ENCODE measurements around the gene CRYBG2.

The CRYBG2 gene

GRCh38 chr1:26275580-26276431 lies 78.1 kb downstream of the CRYBG2 start:
- no peaks in the 10 kb centered on the region for H3K9me2 ChIP-seq (replicated peaks; ENCODE audit: insufficient read depth, low read length)
- H3K9me3 ChIP-seq (replicated peaks; ENCODE audit: insufficient read depth, low read length) = no peaks in the 10 kb centered on the region
- H3K79me2 ChIP-seq (ENCODE audit: low read length) = peaks cover 15% of the 10 kb centered on the region
- no peak overlapping the region for H2AFZ ChIP-seq (ENCODE audit: low read length)
- H3K27ac ChIP-seq (ENCODE audit: low read length) = peak overlapping the region; percentile 16; the same call in 1 of the 2 replicates
- H3K4me1 ChIP-seq (ENCODE audit: low read length) = peaks cover 16% of the 10 kb centered on the region
- no peaks in the 10 kb centered on the region for H4K20me1 ChIP-seq (ENCODE audit: insufficient read depth, low read length)
- no peak overlapping the region for H3K4me2 ChIP-seq (ENCODE audit: low read depth, low read length)
- H3F3A ChIP-seq (ENCODE audit: insufficient read depth, low read length) = peaks cover 23% of the 10 kb centered on the region
- TF ChIP-seq CTCF (IDR thresholded peaks at IDR 0.05; ENCODE audit: low read length) (peak; percentile 84), EZH2 (optimal IDR thresholded peaks at IDR 0.05; ENCODE audit: low read depth, low read length) (no peak)
- DNase-seq = peak; percentile 74
- H3K9ac ChIP-seq (ENCODE audit: low read length) = no peak overlapping the region
- H3K27me3 ChIP-seq (replicated peaks; ENCODE audit: insufficient read depth, low read length) = no peaks in the 10 kb centered on the region
- peaks cover 14% of the 10 kb centered on the region for H3K36me3 ChIP-seq (replicated peaks; ENCODE audit: insufficient read depth, low read length)
- H3K4me3 ChIP-seq (ENCODE audit: low read length) = no peak overlapping the region

- Histone ChIP-seq H2AFZ (ENCODE audit: low read length) (no peak overlapping the region), H3F3A (ENCODE audit: insufficient read depth, low read length) (peaks cover 23% of the 10 kb centered on the region), H3K9ac (ENCODE audit: low read length) (no peak overlapping the region), H3K27ac (ENCODE audit: low read length) (no peak overlapping the region), H3K9me3 (replicated peaks; ENCODE audit: insufficient read depth, low read length) (no peaks in the 10 kb centered on the region), H3K27me3 (replicated peaks; ENCODE audit: insufficient read depth, low read length) (no peaks in the 10 kb centered on the region), H3K36me3 (replicated peaks; ENCODE audit: insufficient read depth, low read length) (peaks cover 14% of the 10 kb centered on the region), H3K4me2 (ENCODE audit: low read depth, low read length) (no peak overlapping the region), H3K9me2 (replicated peaks; ENCODE audit: insufficient read depth, low read length) (no peaks in the 10 kb centered on the region), H3K4me3 (ENCODE audit: low read length) (no peak overlapping the region), H3K4me1 (ENCODE audit: low read length) (peaks cover 16% of the 10 kb centered on the region), H3K79me2 (ENCODE audit: low read length) (peaks cover 6% of the 10 kb centered on the region), H4K20me1 (ENCODE audit: insufficient read depth, low read length) (no peaks in the 10 kb centered on the region)
- DNase-seq = no peak
- TF ChIP-seq EZH2phosphoT487 (IDR thresholded peaks at IDR 0.05; ENCODE audit: low read length) (no peak), EZH2 (optimal IDR thresholded peaks at IDR 0.05; ENCODE audit: low read depth, low read length) (no peak), CTCF (IDR thresholded peaks at IDR 0.05; ENCODE audit: low read length) (no peak)
Observed at GRCh38 chr1:26274801-26275425, 79.0 kb downstream of the CRYBG2 start.
